Measurements from ENCODE around the gene SOX6. TPM values are rescaled to one million over a fixed set of nuclear protein-coding genes. Genes with fewer than 3 reads are reported as not detected.
A peak's percentile ranks its signal among the peaks of the same experiment; 100 is the strongest.

Gene SOX6
- total RNA-seq, 1 experiment from 2014 or later = 5.1 TPM

- H2AFZ ChIP-seq = no peak overlapping the region
- H4K20me1 ChIP-seq (ENCODE audit: insufficient read depth) = no peaks in the 10 kb centered on the region
- no peaks in the 10 kb centered on the region for H3K36me3 ChIP-seq (ENCODE audit: low read depth)
- CTCF ChIA-PET = no interaction called here
- no peaks in the 10 kb centered on the region for H3K79me2 ChIP-seq (ENCODE audit: low read depth)
- H3K27me3 ChIP-seq (ENCODE audit: insufficient read depth, low read depth) = no peaks in the 10 kb centered on the region
- no TSS peak for BruUV-seq (replicated peaks)
- no peak overlapping the region for H3K27ac ChIP-seq
- H3K4me3 ChIP-seq = no peak overlapping the region
- DNase-seq = peak; percentile 39 to 80
- H3K4me2 ChIP-seq = 0 out of 2 replicates have a peak overlapping the region, but pooled peaks have one; percentile 4
- TF ChIP-seq CTCF (conservative IDR thresholded peaks at IDR 0.05) (no peak), EZH2 (IDR thresholded peaks at IDR 0.05; ENCODE audit: low read depth) (no peak)
- POLR2A ChIA-PET (ENCODE audit: unreplicated experiment) = interaction anchor here (0.6 kb wide), 1 partner anchor 61 kb away, joined by 3 read pairs; no protein-coding TSS in a partner anchor
- no peaks in the 10 kb centered on the region; the same call in 1 of the 2 replicates for H3F3A ChIP-seq (ENCODE audit: insufficient read depth, low read depth)
- peaks cover 66% of the 10 kb centered on the region for H3K4me1 ChIP-seq (replicated peaks; ENCODE audit: insufficient read depth)
- H3K9me2 ChIP-seq (ENCODE audit: insufficient read depth) = no peaks in the 10 kb centered on the region
- no peaks in the 10 kb centered on the region; the same call in 1 of the 2 replicates for H3K9me3 ChIP-seq (ENCODE audit: insufficient read depth, low read depth)
- intact Hi-C loops (cut with micrococcal nuclease; ENCODE audit: unreplicated experiment) = loop anchor here (5.0 to 10.0 kb wide), 3 partner anchors 35 to 640 kb away; no protein-coding TSS in a partner anchor
These were observed 389.2 kb downstream of the SOX6 start for GRCh38 chr11:15967166-15967565.

GRCh38 chr11:15965562-15966250 is 390.6 kb downstream of the SOX6 start:
- H3K27ac ChIP-seq = peak overlapping the region; percentile 80
- intact Hi-C loops (cut with micrococcal nuclease; ENCODE audit: unreplicated experiment) = loop anchor here (2.0 to 10.0 kb wide), 5 partner anchors 37 to 642 kb away; no protein-coding TSS in a partner anchor
- no TSS peak for BruUV-seq (replicated peaks)
- peaks cover 66% of the 10 kb centered on the region for H3K4me1 ChIP-seq (replicated peaks; ENCODE audit: insufficient read depth)
- peak; percentile 64 to 79 for DNase-seq
- no peaks in the 10 kb centered on the region for H3K79me2 ChIP-seq (ENCODE audit: low read depth)
- H3K36me3 ChIP-seq (ENCODE audit: low read depth) = no peaks in the 10 kb centered on the region
- no peaks in the 10 kb centered on the region for H3K27me3 ChIP-seq (ENCODE audit: insufficient read depth, low read depth)
- no peaks in the 10 kb centered on the region; the same call in 1 of the 2 replicates for H3K9me3 ChIP-seq (ENCODE audit: insufficient read depth, low read depth)
- no peaks in the 10 kb centered on the region; the same call in 1 of the 2 replicates for H3F3A ChIP-seq (ENCODE audit: insufficient read depth, low read depth)
- H3K4me3 ChIP-seq = no peak overlapping the region
- H2AFZ ChIP-seq = 0 out of 2 replicates have a peak overlapping the region, but pooled peaks have one; percentile 46
- no peak for TF ChIP-seq CTCF (conservative IDR thresholded peaks at IDR 0.05)
- TF ChIP-seq EZH2 (IDR thresholded peaks at IDR 0.05; ENCODE audit: low read depth) = no peak
- peak overlapping the region; percentile 72 for H3K4me2 ChIP-seq
- CTCF ChIA-PET = no interaction called here
- POLR2A ChIA-PET (ENCODE audit: unreplicated experiment) = no interaction called here
- H4K20me1 ChIP-seq (ENCODE audit: insufficient read depth) = no peaks in the 10 kb centered on the region
- no peaks in the 10 kb centered on the region for H3K9me2 ChIP-seq (ENCODE audit: insufficient read depth)

- Histone ChIP-seq H4K20me1 (ENCODE audit: insufficient read depth) (no peaks in the 10 kb centered on the region), H3K4me1 (replicated peaks; ENCODE audit: insufficient read depth) (peaks cover 45% of the 10 kb centered on the region), H3K9me3 (ENCODE audit: insufficient read depth, low read depth) (no peaks in the 10 kb centered on the region), H3K27me3 (ENCODE audit: insufficient read depth, low read depth) (no peaks in the 10 kb centered on the region), H3K27ac (no peak overlapping the region), H3K4me3 (no peak overlapping the region), H3K4me2 (no peak overlapping the region), H3F3A (ENCODE audit: insufficient read depth, low read depth) (no peaks in the 10 kb centered on the region; the same call in 1 of the 2 replicates), H3K79me2 (ENCODE audit: low read depth) (no peaks in the 10 kb centered on the region), H3K36me3 (ENCODE audit: low read depth) (no peaks in the 10 kb centered on the region), H3K9me2 (ENCODE audit: insufficient read depth) (no peaks in the 10 kb centered on the region), H2AFZ (no peak overlapping the region)
- intact Hi-C loops (cut with micrococcal nuclease; ENCODE audit: unreplicated experiment) = loop anchor here (10.0 kb wide), 1 partner anchor 308 kb away; no protein-coding TSS in a partner anchor
- ChIA-PET POLR2A (ENCODE audit: unreplicated experiment) (no interaction called here), CTCF (no interaction called here)
- no peak for TF ChIP-seq EZH2 (IDR thresholded peaks at IDR 0.05; ENCODE audit: low read depth)
- TF ChIP-seq CTCF (conservative IDR thresholded peaks at IDR 0.05) = no peak
- no peak for DNase-seq
- BruUV-seq (replicated peaks) = no TSS peak
These were observed 393.1 kb downstream of the SOX6 start for GRCh38 chr11:15963266-15963665.
